A549 (cell line): ENCODE data around the gene NGFR. TPM values are rescaled to one million over a fixed set of nuclear protein-coding genes. Genes with fewer than 3 reads are reported as not detected.

Experiments
- ATAC-seq, 2 experiments: fragments of 200-7000 bp in 1 of 2; fragments of >200 bp in 1 of 2; cut with Nextera tagmentation in 1 of 2; cut with Tn5 transposase in 1 of 2; 3 replicates each; pipeline versions ENCODE4 v1.8.0 to v1.9.1; 2018 to 2020; ENCODE audit warnings: mild to moderate bottlenecking in 1 of 2, moderate library complexity in 1 of 2
- CTCF ChIA-PET: fragments of 300-600 bp; sonication (Branson Sonifier 250); formaldehyde crosslinking; extraction: SDS; loops from one replicate; lab custom pipeline; 2021; ENCODE audit warnings: antibody characterized with exemption, inconsistent platforms; lab: Yijun Ruan, JAX
- POLR2A ChIA-PET: fragments of 350-600 bp; formaldehyde crosslinking; extraction: SDS; loops from one replicate; lab custom pipeline; 2021; ENCODE audit warnings: antibody characterized with exemption, inconsistent platforms; lab: Yijun Ruan, JAX
- DNase-seq, 2 experiments: peaks; one replicate each; pipeline versions ENCODE4 v3.0.0 to v3.0.0-alpha.2; 2011 to 2016; ENCODE audit warnings: low read depth in 1 of 2, low spot score in 1 of 2
- FAIRE-seq: peaks from 2 replicates; lab custom pipeline; 2011; peaks lifted over from hg19 to GRCh38; lab: Jason Lieb, UNC
- H3K27ac ChIP-seq, 2 experiments: fragments of >200 bp; sonication (Bioruptor Twin); formaldehyde crosslinking; 3 replicates each; pipeline ENCODE4 v1.5.1; 2016 to 2017
- H3K4me1 ChIP-seq: fragments of >200 bp; sonication (Bioruptor Twin); formaldehyde crosslinking; 3 replicates; pipeline ENCODE4 v1.6.1; 2016
- H3K4me2 ChIP-seq: fragments of >200 bp; sonication (Bioruptor Twin); formaldehyde crosslinking; 3 replicates; pipeline ENCODE4 v1.6.1; 2016
- H3K4me3 ChIP-seq: fragments of >200 bp; sonication (Bioruptor Twin); formaldehyde crosslinking; 3 replicates; pipeline ENCODE4 v1.5.1; 2016
- H3K9me3 ChIP-seq: fragments of >200 bp; sonication (Bioruptor Twin); formaldehyde crosslinking; 3 replicates; pipeline ENCODE4 v1.6.1; 2016
- BHLHE40 ChIP-seq: IDR thresholded peaks from 2 replicates; pipeline ENCODE4 v1.6.1; 2012; ENCODE audit warnings: low read depth, low read length, inconsistent platforms
- CBX2 ChIP-seq: fragments of 200-600 bp; sonication (generic); IDR thresholded peaks from 2 replicates; pipeline ENCODE4 v1.6.1; 2016; ENCODE audit warnings: low read depth, mild to moderate bottlenecking, borderline replicate concordance
- CBX8 ChIP-seq: fragments of 200-600 bp; sonication (generic); IDR thresholded peaks from 2 replicates; pipeline ENCODE4 v1.6.1; 2016
- CEBPB ChIP-seq, 2 experiments: fragments of >200 bp in 1 of 2; sonication (Bioruptor Twin) in 1 of 2; formaldehyde crosslinking in 1 of 2; IDR thresholded peaks; 2 replicates each; pipeline ENCODE4 v1.6.1; 2012 to 2016
- CHD4 ChIP-seq: fragments of 200-600 bp; sonication (generic); IDR thresholded peaks from 2 replicates; pipeline ENCODE4 v1.6.1; 2016; ENCODE audit warnings: antibody characterized with exemption, mild to moderate bottlenecking, borderline replicate concordance
- CTCF ChIP-seq: fragments of >200 bp; sonication (Bioruptor Twin); formaldehyde crosslinking; IDR thresholded peaks from 3 replicates; pipeline ENCODE4 v1.5.1; 2016
- EHF ChIP-seq: fragments of 250-450 bp; sonication (Bioruptor Pico); IDR thresholded peaks from 2 replicates; pipeline ENCODE4 v1.5.0; 2020; ENCODE audit warnings: mild to moderate bottlenecking
- ELK1 ChIP-seq: fragments of 150-350 bp; IDR thresholded peaks from 2 replicates; pipeline ENCODE4 v1.6.1; 2014; ENCODE audit warnings: low read depth, mild to moderate bottlenecking, low read length
- FOSB ChIP-seq: fragments of 250-450 bp; sonication (Bioruptor Pico); IDR thresholded peaks from 2 replicates; pipeline ENCODE4 v1.5.0; 2020; ENCODE audit warnings: mild to moderate bottlenecking, moderate library complexity
- FOSL2 ChIP-seq, 2 experiments: fragments of 450-650 bp in 1 of 2; fragments of >200 bp in 1 of 2; sonication (Bioruptor Twin) in 1 of 2; formaldehyde crosslinking; IDR thresholded peaks; 2 replicates each; pipeline versions ENCODE4 v1.5.0 to v1.6.1; 2016 to 2020; ENCODE audit warnings: mild to moderate bottlenecking in 1 of 2, moderate library complexity in 1 of 2
- FOXS1 ChIP-seq: fragments of 250-450 bp; sonication (Bioruptor Pico); IDR thresholded peaks from 2 replicates; pipeline ENCODE4 v1.5.0; 2020; ENCODE audit warnings: mild to moderate bottlenecking, moderate library complexity
- HEYL ChIP-seq: fragments of 250-450 bp; sonication (Bioruptor Pico); IDR thresholded peaks from 2 replicates; pipeline ENCODE4 v1.8.0; 2021; ENCODE audit warnings: mild to moderate bottlenecking, moderate library complexity
- KDM1A ChIP-seq: fragments of 200-600 bp; sonication (generic); IDR thresholded peaks from 2 replicates; pipeline ENCODE4 v1.6.1; 2016; ENCODE audit warnings: low read depth, mild to moderate bottlenecking
- KDM5A ChIP-seq: fragments of 200-600 bp; sonication (generic); IDR thresholded peaks from 2 replicates; pipeline ENCODE4 v1.6.1; 2016; ENCODE audit warnings: antibody characterized with exemption, mild to moderate bottlenecking
- MYC ChIP-seq: IDR thresholded peaks from 2 replicates; pipeline ENCODE4 v1.6.1; 2012; ENCODE audit warnings: mild to moderate bottlenecking, inconsistent platforms, low read length, improper control_type of control experiment, borderline replicate concordance
- NFE2L2 ChIP-seq: fragments of 150-350 bp; conservative IDR thresholded peaks from 2 replicates; pipeline ENCODE4 v1.6.1; 2014; ENCODE audit warnings: low read length
- NPAS2 ChIP-seq: fragments of 250-450 bp; sonication (Bioruptor Pico); IDR thresholded peaks from 2 replicates; pipeline ENCODE4 v1.8.0; 2022; ENCODE audit warnings: mild to moderate bottlenecking, moderate library complexity, borderline replicate concordance
- PBX3 ChIP-seq: IDR thresholded peaks from 2 replicates; pipeline ENCODE4 v1.6.1; 2012
- PHF8 ChIP-seq: fragments of 200-600 bp; sonication (generic); IDR thresholded peaks from 2 replicates; pipeline ENCODE4 v1.6.1; 2016; ENCODE audit warnings: low read depth, mild to moderate bottlenecking, antibody characterized with exemption, moderate library complexity, borderline replicate concordance
- RARB ChIP-seq: fragments of 250-450 bp; sonication (Bioruptor Pico); IDR thresholded peaks from 2 replicates; pipeline ENCODE4 v1.8.0; 2021; ENCODE audit warnings: mild to moderate bottlenecking, moderate library complexity
- RCOR1 ChIP-seq: fragments of 150-350 bp; IDR thresholded peaks from 2 replicates; pipeline ENCODE4 v1.6.1; 2014; ENCODE audit warnings: antibody characterized with exemption, low read length, low read depth
- TP53 ChIP-seq: fragments of 250-450 bp; sonication (Bioruptor Pico); IDR thresholded peaks from 2 replicates; pipeline ENCODE4 v1.5.0; 2021; ENCODE audit warnings: mild to moderate bottlenecking, moderate library complexity
- ZSCAN20 ChIP-seq: fragments of 250-450 bp; sonication (Bioruptor Pico); IDR thresholded peaks from 2 replicates; pipeline ENCODE4 v1.8.0; 2022; ENCODE audit warnings: mild to moderate bottlenecking, moderate library complexity
- WGBS: methylation state at CpG from one replicate; pipeline ENCODE4 v1.1.6; 2017; ENCODE audit errors: missing lambda C conversion rate; 5-methylcytosine and 5-hydroxymethylcytosine counted together
- polyA plus RNA-seq, 4 experiments: library from polyadenylated mRNA; depleted of rRNA in 3 of 4; stranded (reverse); fragments of >200 nt; fragmentation: RNase III in 1 of 4; extraction: RNeasy Plus Mini Kit Qiagen cat#74134 plus additional on column Dnase treatment in 1 of 4; gene quantifications; 2 replicates in 3 of 4; 3 replicates in 1 of 4; pipeline ENCODE4 v1.2.3, GENCODE V29; 2011 to 2017

NGFR gene
- polyA plus RNA-seq, 2 of the 4 experiments (the other 2 are of a cell fraction), result 0.13 to 0.18 TPM

- TF ChIP-seq KDM1A (no peak), NFE2L2 (no peak), CEBPB (IDR thresholded peaks at IDR 0.05) (no peak), MYC (no peak), FOXS1 (CRISPR knock-in tag) (no peak), RCOR1 (no peak), HEYL (CRISPR knock-in tag) (no peak), CBX8 (no peak), KDM5A (no peak), BHLHE40 (no peak), EHF (CRISPR knock-in tag) (no peak), CTCF (no peak), RARB (CRISPR knock-in tag) (no peak), NPAS2 (CRISPR knock-in tag) (no peak), CHD4 (no peak), CBX2 (no peak), PBX3 (no peak), FOSB (CRISPR knock-in tag) (no peak)
- H3K4me3 ChIP-seq, result no peak overlapping the region
- POLR2A ChIA-PET, result no interaction called here
- H3K4me2 ChIP-seq, result no peak overlapping the region
- CTCF ChIA-PET, result interaction anchor here (1.2 to 8.1 kb wide), 8 partner anchors 13 to 77 kb away, joined by 3 to 64 read pairs (median 6); partner anchors contain the start of gene NGFR
- FAIRE-seq (no peak), ATAC-seq (no peak), DNase-seq (no peak)
- peaks cover 8% of the 10 kb centered on the region for H3K4me1 ChIP-seq
- no peak overlapping the region for H3K27ac ChIP-seq
- H3K9me3 ChIP-seq, result no peaks in the 10 kb centered on the region
- WGBS, result 60% methylated on average over 9 of the region's 9 CpGs
These were observed 11.2 kb upstream of the NGFR start for GRCh38 chr17:49483599-49484509.

- CTCF ChIA-PET, result interaction anchor here (0.9 to 8.1 kb wide), 8 partner anchors 12 to 77 kb away, joined by 3 to 64 read pairs (median 5); partner anchors contain the start of gene NGFR
These were observed 10.5 kb upstream of the NGFR start for GRCh38 chr17:49484588-49484987.

More at GRCh38 chr17:49484588-49484987, 10.5 kb upstream of the NGFR start:
- ATAC-seq, result no peak
- Histone ChIP-seq H3K4me3 (no peak overlapping the region), H3K27ac (no peak overlapping the region), H3K4me2 (no peak overlapping the region), H3K9me3 (no peaks in the 10 kb centered on the region), H3K4me1 (peaks cover 8% of the 10 kb centered on the region)
- FAIRE-seq, result no peak
- TF ChIP-seq PBX3, result no peak
- TF ChIP-seq ZSCAN20 (CRISPR knock-in tag), result no peak
- no peak for TF ChIP-seq NFE2L2
- no peak for TF ChIP-seq CHD4
- TF ChIP-seq KDM1A, result no peak
- no peak for TF ChIP-seq TP53 (CRISPR knock-in tag)
- no peak for TF ChIP-seq FOSL2 (IDR thresholded peaks at IDR 0.05)
- TF ChIP-seq FOSL2 (CRISPR knock-in tag; IDR thresholded peaks at IDR 0.05), result no peak
- TF ChIP-seq PHF8, result no peak
- TF ChIP-seq ELK1, result no peak
- WGBS, result 70% methylated on average over 10 of the region's 10 CpGs
- no peak for DNase-seq
- POLR2A ChIA-PET, result no interaction called here
